Mucosa of gallbladder (tissue), 1 donor: ENCODE data around the gene LGALS8. TPM values are rescaled to one million over a fixed set of nuclear protein-coding genes. Genes with fewer than 3 reads are reported as not detected.
A peak's percentile ranks its signal among the peaks of the same experiment; 100 is the strongest.
"Not testable (repeated sequence)": the region's sequence is repeated elsewhere in the genome, so short reads cannot be mapped to it uniquely, and the experiment has no call there.

ENCODE experiments used
- DNase-seq: peaks from one replicate; pipeline ENCODE4 v3.0.0-alpha.2; 2020; ENCODE audit warnings: low spot score
- total RNA-seq: library from RNA; stranded (reverse); gene quantifications from one replicate; pipeline ENCODE4 v1.2.1, GENCODE V29; 2021
- donor health status: DM: no; HTN: no; CAD: no.

The LGALS8 gene
- 62.2 TPM for total RNA-seq

DNA sequence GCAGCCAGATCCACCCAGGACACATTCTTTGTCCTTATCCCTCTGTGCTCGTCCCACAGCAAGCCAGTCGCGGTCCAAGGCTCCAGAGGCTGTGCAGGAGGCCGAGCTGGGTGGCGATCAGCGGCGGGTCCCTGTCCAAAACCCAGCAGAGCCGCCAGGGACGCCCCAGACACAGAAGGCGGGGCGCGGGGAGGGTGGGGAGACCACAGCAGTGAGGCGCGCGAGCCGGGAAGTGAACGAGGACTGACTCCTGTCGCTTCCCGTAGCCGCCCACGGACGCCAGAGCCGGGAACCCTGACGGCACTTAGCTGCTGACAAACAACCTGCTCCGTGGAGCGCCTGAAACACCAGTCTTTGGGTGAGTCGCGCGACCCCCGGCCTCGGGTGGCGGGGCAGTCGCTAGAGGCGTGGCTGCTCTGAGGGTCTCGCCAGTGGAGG, at the start of gene LGALS8:
TSS of gene LGALS8 (plus strand) at position 279 of the 438 bp plus-strand sequence. CDS start 2,089 bp downstream, outside the sequence.
- DNase-seq: peak; percentile 92

DNA sequence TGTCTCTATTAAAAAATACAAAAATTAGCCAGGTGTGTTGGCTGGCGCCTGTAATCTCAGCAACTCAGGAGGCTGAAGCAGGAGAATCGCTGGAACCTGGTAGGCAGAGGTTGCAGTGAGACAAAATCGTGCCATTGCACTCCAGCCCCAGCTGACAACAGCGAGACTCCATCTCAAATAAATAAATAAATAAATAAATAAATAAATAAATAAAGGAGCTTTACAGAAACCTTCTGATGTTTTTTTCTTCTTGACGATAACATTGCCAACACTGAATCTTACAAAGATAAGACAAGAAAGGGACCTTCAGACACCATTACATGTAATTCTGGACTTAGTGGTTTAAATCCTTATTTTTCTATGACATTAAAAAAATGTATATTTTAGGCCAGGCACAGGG, 47.8 kb upstream of the LGALS8 start:
- DNase-seq: no peak

DNA sequence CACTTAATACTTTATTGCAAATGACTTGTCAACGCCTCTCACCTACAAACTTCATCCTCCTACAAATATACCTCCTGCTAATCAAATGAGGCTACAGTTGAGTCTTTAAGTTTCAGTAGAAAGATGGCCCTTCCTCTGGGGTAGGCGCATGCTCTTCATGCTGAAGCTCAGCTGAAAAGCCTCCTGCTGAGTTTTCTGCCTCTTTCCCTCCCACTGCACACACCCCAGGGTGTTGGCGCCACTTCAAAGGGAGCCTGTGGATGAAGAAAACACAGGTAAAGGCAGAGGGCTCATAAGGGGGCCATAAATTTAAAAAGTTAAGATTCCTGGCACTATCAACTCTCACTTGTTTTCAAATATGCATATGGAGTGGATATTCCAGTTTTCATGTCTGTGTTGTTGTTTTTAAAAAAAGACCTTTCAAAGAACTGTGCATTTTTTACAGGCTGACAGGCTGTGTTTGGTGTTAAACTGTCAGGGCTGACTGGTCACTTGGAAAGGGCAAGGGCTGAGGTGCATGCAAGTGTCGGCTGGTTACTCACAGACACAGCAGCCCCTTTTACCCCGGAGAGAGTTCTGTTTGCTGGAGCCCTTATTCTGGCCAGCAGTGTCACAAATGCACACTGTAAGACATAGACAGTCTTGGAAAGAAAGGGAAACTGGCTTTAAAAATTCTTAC, 42.9 kb upstream of the LGALS8 start:
- no peak for DNase-seq

DNA sequence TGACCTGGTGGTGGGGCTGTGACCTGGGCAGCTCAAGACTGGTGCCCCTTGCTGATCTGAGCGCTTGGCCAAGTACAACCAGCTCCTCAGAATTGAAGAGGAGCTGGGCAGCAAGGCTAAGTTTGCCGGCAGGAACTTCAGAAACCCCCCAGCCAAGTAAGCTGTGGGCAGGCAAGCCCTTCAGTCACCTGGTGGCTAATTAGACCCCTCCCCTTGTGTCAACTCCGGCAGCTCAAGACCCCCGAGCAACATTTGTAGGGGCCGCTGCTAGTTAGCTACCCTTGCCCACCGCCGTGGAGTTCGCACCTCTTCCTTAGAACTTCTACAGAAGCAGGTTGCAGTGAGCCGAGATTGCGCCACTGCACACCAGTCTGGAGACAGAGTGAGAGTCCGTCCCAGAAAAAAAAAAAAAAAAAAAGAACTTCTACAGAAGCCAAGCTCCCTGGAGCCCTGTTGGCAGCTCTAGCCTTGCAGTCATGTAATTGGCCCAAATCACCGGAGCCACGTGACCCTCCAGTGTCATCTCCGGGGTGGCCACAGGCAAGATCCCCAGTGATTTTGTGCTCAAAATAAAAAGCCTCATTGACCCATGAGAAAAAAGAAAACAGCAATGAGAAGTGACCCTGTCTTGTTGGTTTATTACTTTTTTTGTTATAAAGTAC, 39.3 kb upstream of the LGALS8 start:
- no peak for DNase-seq

DNA sequence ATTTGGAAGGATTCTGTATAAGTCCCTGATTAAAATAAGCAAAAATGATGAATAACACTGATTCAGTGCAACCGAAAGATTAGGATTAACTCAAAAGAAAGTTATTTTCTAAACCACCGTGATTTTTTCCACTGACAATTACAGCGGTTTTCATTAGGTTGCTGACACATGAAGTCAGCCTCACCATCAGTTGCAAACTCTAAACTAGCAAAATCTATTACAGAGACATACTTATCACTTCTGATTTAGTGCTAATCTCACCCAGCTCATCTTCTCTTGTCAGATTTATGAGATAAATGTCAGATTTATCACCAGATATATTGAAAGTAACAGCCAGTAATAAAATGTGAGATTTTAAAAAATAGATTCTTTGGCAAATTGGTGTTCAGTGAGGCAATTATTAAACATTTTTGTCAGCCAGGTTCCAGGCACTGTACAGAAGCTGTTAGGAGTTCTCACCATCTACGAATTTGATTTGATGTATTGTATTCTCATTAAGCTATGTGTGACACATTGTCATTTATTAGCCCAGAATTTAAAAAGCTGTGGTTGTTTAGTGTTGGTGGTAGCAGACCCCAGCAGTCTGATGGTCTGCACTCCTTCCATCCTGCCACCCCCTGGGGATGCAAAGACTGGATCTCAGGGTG, 37.3 kb upstream of the LGALS8 start:
- DNase-seq: no peak

DNA sequence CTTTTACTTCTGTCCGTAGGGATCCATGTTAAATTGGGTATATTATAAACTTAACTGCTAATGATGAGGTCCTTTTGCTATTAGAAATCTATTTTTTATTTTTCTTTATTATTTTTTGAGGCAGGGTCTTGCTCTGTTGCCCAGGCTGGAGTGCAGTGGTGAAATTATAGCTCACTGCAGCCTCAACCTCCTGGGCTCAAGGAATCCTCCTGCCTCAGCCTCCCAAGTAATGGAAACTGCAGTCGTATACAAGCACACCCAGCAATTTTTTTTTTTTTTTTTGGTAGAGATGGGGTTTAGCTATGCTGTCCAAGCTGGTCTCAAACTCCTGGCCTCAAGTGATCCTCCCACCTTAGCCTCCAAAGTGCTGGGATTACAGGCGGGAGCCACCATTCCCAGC, 34.6 kb upstream of the LGALS8 start:
- DNase-seq: not testable (repeated sequence)

DNA sequence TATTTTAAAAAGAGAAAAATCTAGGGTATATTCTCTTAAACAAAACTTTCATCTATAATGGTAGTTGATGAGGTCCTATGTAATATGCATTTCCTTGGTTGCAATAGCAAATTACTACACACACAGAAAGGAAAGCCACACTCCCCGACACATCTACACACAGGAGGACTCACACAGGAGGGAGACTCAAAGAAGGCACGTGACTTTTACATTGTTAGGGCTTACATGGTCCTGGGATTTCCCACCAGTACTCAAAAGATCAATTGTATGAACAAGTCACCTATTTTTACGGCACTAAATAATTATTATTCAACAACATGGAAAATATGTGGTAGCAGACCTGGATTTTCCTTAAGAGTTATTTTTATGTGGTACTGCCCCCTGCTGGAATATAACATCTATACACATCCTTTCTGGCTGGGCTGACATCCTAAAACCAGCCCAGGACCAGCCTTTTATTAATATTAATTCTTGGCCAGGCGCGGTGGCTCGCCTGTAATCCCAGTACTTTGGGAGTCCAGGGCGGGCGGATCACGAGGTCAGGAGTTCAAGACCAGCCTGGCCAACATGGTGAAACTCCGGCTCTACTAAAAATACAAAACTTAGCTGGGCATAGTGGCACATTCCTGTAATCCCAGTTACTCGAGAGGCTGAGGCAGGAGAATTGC, 33.9 kb upstream of the LGALS8 start:
- DNase-seq: peak; percentile 16

DNA sequence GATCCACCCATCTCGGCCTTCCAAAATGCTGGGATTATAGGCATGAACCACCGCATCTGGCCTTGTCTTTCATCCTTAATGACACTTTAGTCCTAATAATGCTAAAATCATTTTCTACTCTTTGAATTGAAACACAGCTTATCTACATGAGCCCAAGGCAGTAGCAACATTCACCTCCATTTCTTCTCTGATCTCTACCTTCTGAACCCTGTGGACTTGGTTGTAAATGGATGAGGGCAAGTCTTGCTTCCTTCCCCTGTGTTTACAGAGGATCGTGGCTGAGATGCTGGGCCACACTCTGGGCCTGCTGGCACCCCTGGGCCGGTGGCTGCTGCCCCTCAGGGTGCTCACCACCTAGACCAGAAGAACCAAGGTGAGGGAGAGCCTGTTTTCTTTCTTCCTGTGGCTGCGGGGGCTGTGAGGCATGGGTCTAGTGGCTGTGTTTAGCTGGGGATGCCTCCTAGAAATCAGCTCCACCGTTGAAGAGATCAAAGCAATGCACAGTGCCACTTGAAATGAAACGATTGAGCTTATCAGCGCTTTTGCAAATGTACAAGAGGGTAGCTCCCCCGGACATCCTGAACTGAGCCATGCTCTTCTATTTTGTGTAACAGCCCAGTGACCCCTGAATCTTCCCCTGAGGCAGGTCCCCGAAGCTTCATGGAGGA, 32.2 kb upstream of the LGALS8 start:
- no peak for DNase-seq

DNA sequence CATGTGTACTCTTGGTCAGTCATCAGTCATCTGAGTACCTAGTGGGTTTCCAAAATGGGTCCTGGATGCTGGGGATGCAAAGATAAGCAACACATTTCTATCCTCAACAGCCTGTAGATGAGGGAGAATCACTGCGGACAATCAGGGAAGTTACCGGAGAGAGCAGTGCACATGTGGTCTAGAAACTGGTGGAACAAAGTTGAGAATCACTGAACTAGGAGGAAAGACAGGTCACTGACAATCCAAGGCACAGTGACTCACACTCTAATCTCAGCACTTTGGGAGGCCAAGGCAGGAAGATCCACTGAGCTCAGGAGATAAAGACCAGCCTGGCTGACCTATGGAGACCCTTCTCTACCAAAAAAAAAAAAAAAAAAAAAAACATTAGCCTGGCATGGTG, 31.4 kb upstream of the LGALS8 start:
- DNase-seq: no peak

DNA sequence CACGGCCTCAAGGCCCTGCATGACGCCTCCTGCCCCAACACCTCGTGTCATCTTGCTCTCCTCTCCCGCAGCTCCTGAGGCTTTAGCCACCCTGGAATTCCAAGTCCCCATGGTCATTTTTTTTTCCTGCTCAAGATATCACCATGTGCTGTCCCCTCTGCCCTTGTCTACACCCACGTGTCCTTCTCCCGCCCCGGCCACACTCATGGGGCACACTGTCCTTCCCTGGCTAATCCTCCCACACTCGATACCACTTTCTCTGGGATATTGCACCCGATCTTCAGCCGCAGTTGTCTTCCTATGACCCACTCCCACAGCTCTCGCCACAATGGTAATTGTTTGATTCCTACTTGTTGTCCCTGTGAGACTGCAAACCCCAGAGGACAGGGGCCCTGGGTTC, 29.7 kb upstream of the LGALS8 start:
- no peak for DNase-seq

DNA sequence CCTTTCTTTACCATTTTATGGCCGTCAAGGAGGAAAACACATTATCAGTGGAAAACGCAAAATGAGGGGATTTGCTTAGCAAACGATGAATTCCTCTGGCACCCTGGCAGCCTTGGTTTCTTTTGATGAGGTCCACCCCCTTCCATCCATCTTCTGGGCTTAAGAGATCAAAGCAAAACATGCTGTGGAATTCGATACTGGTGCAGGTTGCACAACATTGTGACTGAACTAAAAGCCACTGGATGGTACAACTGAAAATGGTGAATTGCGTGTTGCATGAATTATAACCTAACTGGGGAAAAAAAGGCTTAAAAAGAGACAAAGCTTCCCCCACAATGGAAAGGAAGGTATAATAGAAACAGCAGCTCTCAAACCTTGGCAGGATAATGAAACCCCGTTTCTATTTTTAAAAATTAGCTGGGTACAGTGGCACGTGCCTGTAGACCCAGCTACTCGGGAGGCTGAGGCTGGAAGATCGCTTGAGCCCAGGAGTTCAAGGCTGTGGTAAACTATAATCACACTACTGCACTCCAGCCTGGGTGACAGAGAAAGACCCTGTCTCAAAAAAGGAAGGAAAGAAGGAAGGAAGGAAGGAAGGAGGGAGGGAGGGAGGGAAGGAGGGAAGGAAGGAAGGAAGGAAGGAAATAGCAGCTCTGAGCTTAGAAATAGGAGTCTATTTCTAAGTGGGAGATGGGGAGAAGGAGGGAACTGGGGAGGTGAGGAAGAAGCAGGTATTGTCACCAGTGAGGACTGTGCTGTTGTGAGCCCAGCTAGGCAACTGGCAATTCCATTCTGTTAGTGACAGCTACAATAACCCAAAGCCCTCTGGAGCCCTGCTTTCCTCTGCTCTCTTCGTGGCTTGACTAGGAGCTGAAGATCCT, 29.0 kb upstream of the LGALS8 start:
- DNase-seq: no peak

DNA sequence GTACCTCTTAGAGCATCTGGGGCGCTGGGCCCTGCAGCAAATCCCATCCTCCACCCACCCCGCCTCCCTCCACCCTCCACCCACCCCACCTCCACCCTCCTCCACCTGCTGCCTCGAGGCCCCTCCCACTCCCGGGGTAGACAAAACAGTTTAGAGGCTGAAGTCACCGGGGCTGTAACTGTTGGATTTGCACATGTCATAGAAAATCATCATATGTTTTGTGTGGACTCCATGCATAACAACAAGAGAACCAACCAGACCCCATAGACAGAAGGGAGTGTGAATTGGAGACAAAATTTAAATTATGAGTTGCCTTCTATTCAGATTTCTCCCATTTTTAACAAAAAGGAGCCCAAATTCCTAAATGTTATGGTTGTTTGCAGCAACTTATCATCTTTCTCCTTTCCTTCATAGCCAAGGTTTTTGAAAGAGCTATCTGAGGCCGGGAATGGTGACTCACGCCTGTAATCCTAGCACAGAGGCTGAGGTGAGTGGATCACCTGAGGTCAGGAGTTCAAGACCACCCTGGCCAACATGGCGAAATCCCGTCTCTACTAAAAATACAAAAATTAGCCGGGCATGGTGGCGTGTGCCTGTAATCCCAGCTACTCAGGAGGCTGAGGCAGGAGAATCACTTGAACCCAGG, 28.2 kb upstream of the LGALS8 start:
- no peak for DNase-seq

DNA sequence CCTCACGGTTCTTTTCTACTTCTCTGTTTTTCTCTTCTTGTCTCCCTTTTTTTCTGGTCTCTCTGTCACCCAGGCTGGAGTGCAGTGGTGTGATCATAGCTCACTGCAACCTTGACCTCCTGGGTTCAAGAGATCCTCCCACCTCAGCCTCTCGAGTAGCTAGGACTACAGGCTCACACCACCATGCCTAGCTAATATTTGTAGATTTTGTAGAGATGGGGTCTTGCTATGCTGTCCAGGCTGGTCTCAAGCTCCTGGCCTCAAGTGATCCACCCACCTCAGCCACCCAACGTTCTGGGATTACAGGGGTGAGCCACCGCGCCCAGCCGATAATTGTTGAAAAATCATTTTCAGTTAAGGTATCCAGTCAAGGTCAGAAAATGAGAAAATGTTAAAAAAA, 25.9 kb upstream of the LGALS8 start:
- no peak for DNase-seq

DNA sequence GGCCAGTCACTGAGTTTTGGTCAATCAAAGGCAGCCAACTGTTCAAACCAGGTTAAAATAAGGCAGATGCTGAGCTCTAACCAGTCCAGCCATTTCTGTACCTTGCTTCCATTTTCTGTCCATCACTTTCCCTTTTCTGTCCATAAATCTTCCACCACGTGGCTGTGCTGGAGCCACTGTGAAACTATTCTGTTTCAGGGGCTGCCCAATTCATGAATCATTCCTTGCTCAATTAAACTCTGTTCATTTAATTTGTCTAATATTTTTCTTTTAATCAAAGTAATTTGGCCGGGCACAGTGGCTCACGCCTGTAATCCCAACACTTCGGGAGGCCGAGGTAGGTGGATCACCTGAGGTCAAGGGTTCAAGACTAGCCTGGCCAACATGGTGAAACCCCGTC, 22.7 kb upstream of the LGALS8 start:
- DNase-seq: no peak

DNA sequence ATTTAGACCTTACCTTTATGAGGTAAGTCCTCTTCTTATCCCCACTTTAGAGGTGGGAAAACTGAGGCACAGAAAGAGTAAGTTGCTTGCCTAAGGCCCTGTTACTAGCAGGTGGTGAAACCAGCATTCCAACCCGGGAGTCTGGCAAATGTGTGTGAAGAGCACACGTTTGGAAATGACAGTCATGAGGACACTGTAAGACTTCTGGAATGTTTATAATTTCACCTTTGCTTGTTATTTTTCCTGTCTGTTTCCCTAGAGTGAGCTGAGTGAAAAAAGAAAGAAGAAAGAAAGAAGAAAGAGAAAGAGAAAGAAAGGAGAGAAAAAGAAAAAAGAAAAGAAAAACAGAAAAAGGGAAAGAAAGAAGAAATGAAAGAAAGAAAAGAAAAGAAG, 21.2 kb upstream of the LGALS8 start:
- DNase-seq: no peak

DNA sequence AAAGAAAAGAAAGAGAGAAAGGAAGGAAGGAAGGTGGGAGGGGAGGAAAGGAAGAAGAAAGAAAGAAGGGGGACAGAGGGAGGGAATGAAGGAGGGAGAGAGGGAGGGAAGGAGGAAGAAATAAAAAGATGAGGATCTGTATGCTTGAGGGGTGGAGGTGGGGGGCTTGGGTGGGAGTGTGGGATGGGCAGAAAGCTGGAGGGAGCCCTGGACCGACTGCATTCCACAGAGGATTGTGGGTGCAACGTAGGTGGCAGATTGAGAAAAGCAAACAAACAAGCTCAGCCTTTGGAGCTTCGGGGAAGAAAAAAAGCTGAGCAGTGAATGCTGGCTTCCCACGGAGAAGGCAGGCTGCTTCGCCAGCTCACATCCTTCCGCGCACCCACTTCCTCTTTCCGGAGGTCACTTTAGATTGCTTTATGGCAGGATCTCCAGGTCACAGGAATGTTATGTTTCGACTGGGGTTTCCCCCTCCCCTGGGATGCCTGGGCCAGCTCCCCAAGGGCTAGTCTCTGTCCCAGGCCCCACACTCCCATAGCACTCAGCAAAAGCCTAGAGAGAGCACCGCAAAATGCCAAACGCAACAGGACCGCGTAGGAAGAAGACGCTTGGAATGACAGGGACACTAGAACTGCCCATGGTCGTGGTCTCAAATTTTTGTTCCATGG, 20.7 kb upstream of the LGALS8 start:
- DNase-seq: peak; percentile 66

DNA sequence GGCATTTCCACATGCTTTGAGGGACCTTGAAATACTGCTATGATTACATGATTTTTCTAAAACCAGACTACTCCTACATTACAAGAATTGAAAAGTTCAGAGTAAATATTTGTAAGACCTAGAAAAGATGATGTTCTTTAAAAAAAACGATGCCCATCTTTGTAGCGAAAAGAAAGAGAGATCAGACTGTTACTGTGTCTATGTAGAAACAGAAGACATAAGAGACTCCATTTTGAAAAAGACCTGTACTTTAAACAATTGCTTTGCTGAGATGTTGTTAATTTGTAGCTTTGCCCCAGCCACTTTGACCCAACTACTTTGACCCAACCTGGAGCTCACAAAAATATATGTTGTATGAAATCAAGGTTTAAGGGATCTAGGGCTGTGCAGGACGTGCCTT, 19.4 kb upstream of the LGALS8 start:
- DNase-seq: not testable (repeated sequence)

DNA sequence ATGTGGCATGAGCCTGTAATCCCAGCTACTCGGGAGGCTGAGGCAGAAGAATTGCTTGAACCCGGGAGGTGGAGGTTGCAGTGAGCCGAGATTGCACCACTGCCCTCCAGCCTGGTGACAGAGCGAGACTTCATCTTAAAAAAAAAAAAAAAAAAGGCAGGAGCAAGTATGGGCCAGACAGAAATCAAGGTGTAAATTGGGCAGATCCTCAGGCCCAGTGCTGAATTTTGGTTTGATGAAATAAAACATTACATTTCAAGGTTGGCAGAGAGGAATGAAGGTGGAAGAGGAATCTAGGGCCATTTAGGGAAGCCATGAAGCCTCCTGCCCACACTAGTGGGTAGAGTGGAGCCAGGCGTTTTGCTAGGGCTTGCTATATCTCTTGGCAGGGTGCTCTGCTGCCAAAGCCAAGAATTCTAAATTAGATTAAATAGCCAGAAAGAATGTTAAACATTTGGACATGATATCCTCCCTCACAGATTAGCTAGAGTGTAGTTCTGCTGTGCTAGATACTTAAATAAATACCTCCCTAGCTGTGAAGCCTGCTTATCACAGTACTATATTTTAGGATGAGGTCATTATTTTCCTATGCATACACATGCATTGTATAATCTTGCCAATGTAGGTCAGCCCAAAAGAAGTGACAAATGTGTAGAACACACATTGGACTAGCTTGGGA, 16.6 kb upstream of the LGALS8 start:
- DNase-seq: peak; percentile 17

DNA sequence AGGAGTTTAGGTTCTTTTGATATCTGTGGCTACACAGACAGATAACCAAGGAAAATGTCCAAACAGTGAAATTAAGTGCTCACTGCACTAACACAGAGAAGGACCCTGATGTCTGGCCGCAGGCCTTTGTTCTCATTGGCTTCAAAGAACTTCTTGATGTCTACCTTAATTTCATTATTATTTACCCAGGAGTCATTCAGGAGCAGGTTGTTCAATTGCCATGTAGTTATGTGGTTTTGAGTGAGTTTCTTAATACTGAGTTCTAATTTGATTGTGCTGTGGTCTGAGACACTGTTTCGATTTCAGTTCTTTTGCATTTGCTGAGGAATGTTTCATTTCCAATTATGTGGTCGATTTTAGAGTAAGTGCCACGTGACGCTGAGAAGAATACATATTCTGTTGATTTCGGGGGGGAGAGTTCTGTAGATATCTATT, 15.2 kb upstream of the LGALS8 start:
- DNase-seq: no peak
